Measurements from ENCODE around the gene OBSCN.
A peak's percentile ranks its signal among the peaks of the same experiment; 100 is the strongest.

Gene OBSCN

DNA sequence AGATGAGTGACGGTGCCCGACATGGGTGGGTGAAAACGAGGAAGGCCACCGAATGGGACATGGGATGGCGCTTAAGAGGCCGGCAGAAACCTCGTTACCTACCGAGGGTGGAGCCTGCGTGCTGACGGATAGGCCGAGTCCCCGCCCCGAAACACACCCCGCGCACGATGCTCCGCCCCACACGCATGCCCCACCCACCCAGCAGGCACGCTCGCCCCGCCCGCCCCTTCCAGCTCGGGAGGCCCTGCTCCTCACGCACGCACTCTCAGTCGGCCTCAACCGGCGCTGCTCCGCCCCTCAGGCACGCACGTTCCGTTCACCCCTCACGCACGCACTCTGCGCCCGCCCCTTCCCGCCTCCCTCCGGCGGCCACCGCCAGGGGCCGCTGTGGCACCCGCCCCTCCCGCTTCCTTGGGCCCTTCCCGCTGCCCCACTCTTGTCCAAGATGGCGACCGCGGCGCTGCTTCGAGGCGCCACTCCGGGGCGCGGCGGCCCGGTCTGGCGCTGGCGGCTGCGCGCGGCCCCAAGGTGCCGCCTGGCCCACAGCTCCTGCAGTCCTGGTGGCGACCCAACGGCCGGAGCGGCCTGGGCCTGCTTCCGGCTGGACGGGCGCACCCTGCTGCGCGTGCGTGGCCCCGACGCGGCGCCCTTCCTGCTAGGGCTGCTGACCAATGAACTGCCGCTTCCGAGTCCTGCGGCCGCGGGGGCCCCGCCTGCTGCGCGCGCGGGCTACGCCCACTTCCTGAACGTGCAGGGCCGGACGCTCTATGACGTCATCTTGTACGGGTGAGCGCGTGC, 42.3 kb upstream of the OBSCN start, which contains the start of gene IBA57:
TSS of gene IBA57 (plus strand) at position 433 of the 798 bp plus-strand sequence. CDS start at position 446, 13 bp downstream.
- no peaks in the 10 kb centered on the region for H3K9me3 ChIP-seq (ENCODE audit: control insufficient read depth, low read length)
- H4K91ac ChIP-seq (ENCODE audit: low read length) = peak within 1 kb of the TSS; percentile 100
- H2BK5ac ChIP-seq (ENCODE audit: low read depth, low read length, poor library complexity, severe bottlenecking) = peak within 1 kb of the TSS; percentile 100
- peak within 1 kb of the TSS; percentile 94 to 99 for H3K4ac ChIP-seq (ENCODE audit: low read depth in 1 of 2, low read length in 2 of 2)
- H3K4me2 ChIP-seq (ENCODE audit: low read length, poor library complexity, severe bottlenecking) = peak within 1 kb of the TSS; percentile 93
- H3K79me1 ChIP-seq (replicated peaks; ENCODE audit: low read length, poor library complexity, severe bottlenecking) = peaks cover 31% of the 10 kb centered on the region
- H3K4me3 ChIP-seq (ENCODE audit: insufficient read depth in 1 of 2, low read depth in 1 of 2, low read length in 2 of 2) = peak within 1 kb of the TSS; percentile 90 to 94
- peak within 1 kb of the TSS; percentile 99 for H3K9ac ChIP-seq (ENCODE audit: low read length)
- H3K36me3 ChIP-seq (ENCODE audit: control insufficient read depth in 1 of 2, insufficient read depth in 2 of 2, low read depth in 1 of 2, low read length in 2 of 2) = peaks cover 0 to 8% of the 10 kb centered on the region in 2 experiments
- H2AK5ac ChIP-seq (ENCODE audit: low read length, severe bottlenecking) = peak within 1 kb of the TSS; percentile 35
- H2BK15ac ChIP-seq (ENCODE audit: low read depth, poor library complexity, severe bottlenecking) = peak within 1 kb of the TSS; percentile 100
- H2BK120ac ChIP-seq (ENCODE audit: low read depth, low read length) = peak within 1 kb of the TSS; percentile 95
- H2BK12ac ChIP-seq (ENCODE audit: low read length in 2 of 2) = peak within 1 kb of the TSS in 1 of 2 experiments; percentile 18
- peak within 1 kb of the TSS; percentile 99 to 100 for H3K18ac ChIP-seq (ENCODE audit: low read depth in 1 of 2, low read length in 2 of 2)
- H3K14ac ChIP-seq (ENCODE audit: low read length in 2 of 2) = peak within 1 kb of the TSS; percentile 68 to 97
- H3K23ac ChIP-seq (ENCODE audit: low read length in 2 of 2) = no peak within 1 kb of the TSS
- no peaks in the 10 kb centered on the region for H3K27me3 ChIP-seq (ENCODE audit: control insufficient read depth in 1 of 2, insufficient read depth in 1 of 2, low read length in 2 of 2)
- peak; percentile 98 for DNase-seq
- peaks cover 23% of the 10 kb centered on the region for H3K4me1 ChIP-seq (ENCODE audit: control insufficient read depth, insufficient read depth, low read depth, low read length)
- peak within 1 kb of the TSS; percentile 100 for H4K8ac ChIP-seq (ENCODE audit: low read length)
- H2AFZ ChIP-seq (ENCODE audit: low read depth, low read length) = peak within 1 kb of the TSS; percentile 87
- peak within 1 kb of the TSS; percentile 66 for H3K27ac ChIP-seq (ENCODE audit: low read length, poor library complexity, severe bottlenecking)
- under 1% methylated on average over 86 of the region's 93 CpGs for WGBS

DNA sequence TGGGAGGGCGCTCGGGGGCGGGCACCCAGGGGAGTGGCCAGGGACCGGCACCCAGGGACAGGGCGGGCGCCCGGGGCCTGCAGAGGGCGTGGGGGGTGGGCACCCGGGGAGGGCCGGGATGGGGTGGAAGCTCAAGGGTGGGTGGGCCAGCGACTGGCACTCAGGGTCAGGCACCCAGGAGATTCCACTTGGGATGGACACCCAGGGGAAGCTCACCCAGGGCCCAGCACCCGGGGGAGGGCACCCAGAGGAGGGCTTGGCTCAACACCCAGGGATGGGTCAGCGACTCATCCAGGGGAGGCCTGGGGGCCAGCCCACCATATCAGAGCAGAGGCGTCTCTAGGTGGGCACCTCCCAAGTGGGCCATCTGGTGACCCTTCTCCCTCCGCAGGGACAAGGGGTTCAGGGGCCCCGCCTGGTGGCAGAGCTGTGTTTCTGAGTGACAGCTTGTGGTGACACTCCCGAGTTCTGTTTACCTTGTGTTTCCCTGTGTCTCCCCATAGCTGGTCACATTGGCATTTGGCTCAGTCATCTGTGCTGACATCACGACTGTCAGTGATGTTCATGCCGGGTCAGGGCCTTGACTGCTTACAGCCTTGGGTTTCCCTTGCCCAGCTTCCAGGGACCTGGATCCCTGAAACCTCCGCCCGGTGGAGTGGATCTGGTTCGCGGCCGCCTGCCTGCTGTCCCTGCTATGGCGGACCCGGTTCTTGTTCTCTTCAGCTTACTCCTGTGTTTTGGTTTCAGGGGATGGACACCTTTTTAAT, 41.5 kb upstream of the OBSCN start:
- H3K4me1 ChIP-seq (ENCODE audit: control insufficient read depth, insufficient read depth, low read depth, low read length) = peaks cover 23% of the 10 kb centered on the region
- H3K9me3 ChIP-seq (ENCODE audit: control insufficient read depth, low read length) = no peaks in the 10 kb centered on the region
- H2AFZ ChIP-seq (ENCODE audit: low read depth, low read length) = peak overlapping the region; percentile 68
- H2BK120ac ChIP-seq (ENCODE audit: low read depth, low read length) = peak overlapping the region; percentile 95
- H3K14ac ChIP-seq (ENCODE audit: low read length in 2 of 2) = peak overlapping the region; percentile 38 to 68
- H3K4me3 ChIP-seq (ENCODE audit: insufficient read depth in 1 of 2, low read depth in 1 of 2, low read length in 2 of 2) = peak overlapping the region; percentile 71 to 90
- peak; percentile 94 for DNase-seq
- H3K27ac ChIP-seq (ENCODE audit: low read length, poor library complexity, severe bottlenecking) = no peak overlapping the region
- peak overlapping the region; percentile 76 to 96 for H3K18ac ChIP-seq (ENCODE audit: low read depth in 1 of 2, low read length in 2 of 2)
- WGBS = 25% methylated on average over 25 of the region's 26 CpGs
- H2BK5ac ChIP-seq (ENCODE audit: low read depth, low read length, poor library complexity, severe bottlenecking) = peak overlapping the region; percentile 46
- peak overlapping the region in 1 of 2 experiments; percentile 18 for H2BK12ac ChIP-seq (ENCODE audit: low read length in 2 of 2)
- peak overlapping the region; percentile 99 for H3K9ac ChIP-seq (ENCODE audit: low read length)
- H3K79me1 ChIP-seq (replicated peaks; ENCODE audit: low read length, poor library complexity, severe bottlenecking) = peaks cover 36% of the 10 kb centered on the region
- peak overlapping the region; percentile 84 to 86 for H3K4ac ChIP-seq (ENCODE audit: low read depth in 1 of 2, low read length in 2 of 2)
- H3K23ac ChIP-seq (ENCODE audit: low read length in 2 of 2) = no peak overlapping the region
- peak overlapping the region; percentile 93 for H3K4me2 ChIP-seq (ENCODE audit: low read length, poor library complexity, severe bottlenecking)
- peak overlapping the region; percentile 91 for H2BK15ac ChIP-seq (ENCODE audit: low read depth, poor library complexity, severe bottlenecking)
- H4K8ac ChIP-seq (ENCODE audit: low read length) = peak overlapping the region; percentile 86
- H3K27me3 ChIP-seq (ENCODE audit: control insufficient read depth in 1 of 2, insufficient read depth in 1 of 2, low read length in 2 of 2) = no peaks in the 10 kb centered on the region
- peak overlapping the region; percentile 3 for H4K91ac ChIP-seq (ENCODE audit: low read length)
- peaks cover 0 to 12% of the 10 kb centered on the region in 2 experiments for H3K36me3 ChIP-seq (ENCODE audit: control insufficient read depth in 1 of 2, insufficient read depth in 2 of 2, low read depth in 1 of 2, low read length in 2 of 2)
- peak overlapping the region; percentile 35 for H2AK5ac ChIP-seq (ENCODE audit: low read length, severe bottlenecking)

DNA sequence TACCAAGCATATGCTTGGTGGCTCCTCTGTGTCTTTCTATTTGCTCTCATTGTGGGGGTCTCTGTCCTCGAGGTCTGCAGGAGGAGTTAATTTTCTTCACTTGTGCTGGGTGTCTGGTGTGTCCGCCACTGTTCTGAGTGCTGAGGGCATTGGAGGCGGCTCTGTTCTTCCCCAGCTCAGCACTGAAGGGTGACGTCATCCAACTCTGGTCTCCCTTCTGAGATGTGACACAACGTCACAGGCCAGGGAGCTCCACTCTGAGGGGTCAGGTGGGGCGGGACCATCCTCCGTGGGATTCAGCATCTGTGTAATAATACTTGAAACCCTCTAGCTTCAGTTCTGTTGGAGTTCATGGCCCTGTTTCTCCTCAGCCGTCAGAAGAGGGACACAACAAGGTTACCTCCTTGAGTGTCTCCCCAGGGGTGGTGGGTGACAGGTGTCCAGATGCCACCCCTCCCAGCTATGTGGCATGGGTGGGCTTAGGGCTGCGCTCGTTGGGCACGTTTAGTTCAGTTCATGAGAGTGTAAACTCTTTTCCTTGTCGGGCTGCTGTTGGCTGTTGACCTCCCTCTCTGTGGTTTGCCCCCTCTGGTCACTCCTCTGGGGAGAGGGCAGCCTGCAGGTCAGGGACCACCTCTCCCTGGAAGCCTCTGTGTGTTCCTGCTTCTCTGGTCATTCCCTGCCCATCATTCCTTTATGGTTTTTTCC, 39.1 kb upstream of the OBSCN start:
- no peak overlapping the region for H2AFZ ChIP-seq (ENCODE audit: low read depth, low read length)
- H3K4me3 ChIP-seq (ENCODE audit: insufficient read depth in 1 of 2, low read depth in 1 of 2, low read length in 2 of 2) = no peak overlapping the region
- H2BK12ac ChIP-seq (ENCODE audit: low read length in 2 of 2) = peak overlapping the region in 1 of 2 experiments; percentile 10
- H3K79me1 ChIP-seq (replicated peaks; ENCODE audit: low read length, poor library complexity, severe bottlenecking) = peaks cover 48% of the 10 kb centered on the region
- H3K4me2 ChIP-seq (ENCODE audit: low read length, poor library complexity, severe bottlenecking) = no peak overlapping the region
- H2BK120ac ChIP-seq (ENCODE audit: low read depth, low read length) = no peak overlapping the region
- H4K8ac ChIP-seq (ENCODE audit: low read length) = no peak overlapping the region
- H2AK5ac ChIP-seq (ENCODE audit: low read length, severe bottlenecking) = no peak overlapping the region
- no peak for DNase-seq
- H3K9ac ChIP-seq (ENCODE audit: low read length) = no peak overlapping the region
- H3K36me3 ChIP-seq (ENCODE audit: control insufficient read depth in 1 of 2, insufficient read depth in 2 of 2, low read depth in 1 of 2, low read length in 2 of 2) = peaks cover 0 to 22% of the 10 kb centered on the region in 2 experiments
- no peak overlapping the region for H3K18ac ChIP-seq (ENCODE audit: low read depth in 1 of 2, low read length in 2 of 2)
- no peak overlapping the region for H4K91ac ChIP-seq (ENCODE audit: low read length)
- no peaks in the 10 kb centered on the region for H3K9me3 ChIP-seq (ENCODE audit: control insufficient read depth, low read length)
- H3K4me1 ChIP-seq (ENCODE audit: control insufficient read depth, insufficient read depth, low read depth, low read length) = peaks cover 16% of the 10 kb centered on the region
- H3K14ac ChIP-seq (ENCODE audit: low read length in 2 of 2) = no peak overlapping the region
- no peak overlapping the region for H2BK5ac ChIP-seq (ENCODE audit: low read depth, low read length, poor library complexity, severe bottlenecking)
- no peaks in the 10 kb centered on the region for H3K27me3 ChIP-seq (ENCODE audit: control insufficient read depth in 1 of 2, insufficient read depth in 1 of 2, low read length in 2 of 2)
- no peak overlapping the region for H3K27ac ChIP-seq (ENCODE audit: low read length, poor library complexity, severe bottlenecking)
- 88% methylated on average over 12 of the region's 12 CpGs for WGBS
- H2BK15ac ChIP-seq (ENCODE audit: low read depth, poor library complexity, severe bottlenecking) = no peak overlapping the region
- peak overlapping the region in 1 of 2 experiments; percentile 79 for H3K23ac ChIP-seq (ENCODE audit: low read length in 2 of 2)
- H3K4ac ChIP-seq (ENCODE audit: low read depth in 1 of 2, low read length in 2 of 2) = no peak overlapping the region
